PC-9 (cell line): ENCODE results near the gene RASSF4.

Experiments used
- CTCF ChIP-seq: fragments of 200-600 bp; sonication (generic); conservative IDR thresholded peaks from 2 replicates; pipeline ENCODE4 v1.6.1; 2017; ENCODE audit warnings: mixed run types, antibody characterized with exemption, mild to moderate bottlenecking, moderate library complexity
- EZH2 ChIP-seq: fragments of 200-600 bp; sonication (generic); IDR thresholded peaks from 2 replicates; pipeline ENCODE4 v1.8.0; 2017; ENCODE audit warnings: antibody characterized with exemption, low read depth

- TF ChIP-seq CTCF (no peak), EZH2 (no peak)
Observed at GRCh38 chr10:45000752-45001380, 41.3 kb downstream of the RASSF4 start, which contains the start of gene ZNF22.
